Epidermal melanocyte (primary cell): ENCODE data around the gene PRSS48.
"Not testable (repeated sequence)": the region's sequence is repeated elsewhere in the genome, so short reads cannot be mapped to it uniquely, and the experiment has no call there.

Source experiments
- DNase-seq: peaks from one replicate; pipeline ENCODE4 v3.0.0; 2011; ENCODE audit warnings: low spot score; ENCODE audit not compliant: insufficient read length

Gene PRSS48

GRCh38 chr4:151276787-151277562 lies at the start of gene PRSS48:
TSS of gene PRSS48 (plus strand) at chr4:151277161. CDS start at chr4:151277173, 12 bp downstream.
- DNase-seq, result no peak

GRCh38 chr4:151227172-151227571 lies 49.8 kb upstream of the PRSS48 start:
- no peak for DNase-seq

- DNase-seq, result no peak
These were observed 49.2 kb upstream of the PRSS48 start for GRCh38 chr4:151227731-151228130.

GRCh38 chr4:151228189-151229119 lies 48.5 kb upstream of the PRSS48 start:
- no peak for DNase-seq

- no peak for DNase-seq
These were observed 44.9 kb upstream of the PRSS48 start for GRCh38 chr4:151231915-151232595.

- no peak for DNase-seq
These were observed 43.4 kb upstream of the PRSS48 start for GRCh38 chr4:151233600-151233999.

- not testable (repeated sequence) for DNase-seq
These were observed 41.6 kb upstream of the PRSS48 start for GRCh38 chr4:151235373-151235772.

GRCh38 chr4:151236036-151236435 lies 40.9 kb upstream of the PRSS48 start:
- no peak for DNase-seq

GRCh38 chr4:151238477-151238876 lies 38.5 kb upstream of the PRSS48 start:
- no peak for DNase-seq

GRCh38 chr4:151239608-151240007 lies 37.4 kb upstream of the PRSS48 start:
- DNase-seq, result no peak

- no peak for DNase-seq
These were observed 34.7 kb upstream of the PRSS48 start for GRCh38 chr4:151242305-151242704.

GRCh38 chr4:151246742-151247141 lies 30.2 kb upstream of the PRSS48 start:
- no peak for DNase-seq

GRCh38 chr4:151247395-151247794 lies 29.6 kb upstream of the PRSS48 start:
- DNase-seq, result no peak

GRCh38 chr4:151248519-151248918 lies 28.4 kb upstream of the PRSS48 start:
- DNase-seq, result no peak

GRCh38 chr4:151250706-151251105 lies 26.3 kb upstream of the PRSS48 start:
- no peak for DNase-seq

- DNase-seq, result no peak
These were observed 25.2 kb upstream of the PRSS48 start for GRCh38 chr4:151251603-151252304.

GRCh38 chr4:151255226-151255625 lies 21.7 kb upstream of the PRSS48 start:
- not testable (repeated sequence) for DNase-seq

- DNase-seq, result not testable (repeated sequence)
These were observed 21.3 kb upstream of the PRSS48 start for GRCh38 chr4:151255680-151256079.

GRCh38 chr4:151256134-151256533 lies 20.8 kb upstream of the PRSS48 start:
- no peak for DNase-seq

- DNase-seq, result no peak
These were observed 19.3 kb upstream of the PRSS48 start for GRCh38 chr4:151257704-151258103.

GRCh38 chr4:151259752-151260151 lies 17.2 kb upstream of the PRSS48 start:
- DNase-seq, result no peak
